ENCODE measurements around the gene RAB10. TPM values are rescaled to one million over a fixed set of nuclear protein-coding genes. Genes with fewer than 3 reads are reported as not detected.

RAB10 gene
- total RNA-seq, 4 donors from 2014 or later = 91.9 to 117 (median 103) TPM

DNA sequence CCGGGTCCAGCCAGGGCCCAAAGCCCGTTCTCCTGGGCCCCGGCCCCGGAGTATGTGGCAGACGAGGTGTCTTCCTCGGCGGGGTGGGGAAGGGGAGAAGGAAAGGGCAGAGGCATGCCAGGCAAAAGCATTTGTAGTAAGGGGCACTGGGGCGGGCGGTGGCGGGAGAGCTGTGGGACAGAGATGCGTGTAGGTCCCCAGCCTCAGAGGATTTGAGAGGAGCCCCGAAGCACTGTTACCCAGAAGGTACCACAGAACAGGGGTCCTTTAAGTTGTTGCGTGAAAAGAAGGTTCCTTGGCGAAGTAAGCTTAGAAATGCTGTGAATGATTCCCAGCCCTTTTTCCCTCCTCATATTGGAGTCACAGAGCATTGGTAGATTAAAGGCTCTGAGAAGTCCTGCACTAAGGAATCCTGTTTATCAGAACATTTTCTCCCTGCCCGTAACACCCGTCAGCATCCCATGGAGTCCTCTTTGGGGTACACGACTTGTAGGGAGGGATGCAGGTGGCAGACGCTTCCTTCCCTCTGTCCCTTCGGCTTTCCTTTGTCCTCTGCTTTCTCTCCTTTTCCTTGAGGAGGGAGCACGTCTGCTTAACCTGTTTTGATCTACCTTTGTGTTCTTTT lies 151.5 kb downstream of the RAB10 start:
- TF ChIP-seq EP300 (IDR thresholded peaks at IDR 0.05) = no peak
- TF ChIP-seq, protein P1, sequence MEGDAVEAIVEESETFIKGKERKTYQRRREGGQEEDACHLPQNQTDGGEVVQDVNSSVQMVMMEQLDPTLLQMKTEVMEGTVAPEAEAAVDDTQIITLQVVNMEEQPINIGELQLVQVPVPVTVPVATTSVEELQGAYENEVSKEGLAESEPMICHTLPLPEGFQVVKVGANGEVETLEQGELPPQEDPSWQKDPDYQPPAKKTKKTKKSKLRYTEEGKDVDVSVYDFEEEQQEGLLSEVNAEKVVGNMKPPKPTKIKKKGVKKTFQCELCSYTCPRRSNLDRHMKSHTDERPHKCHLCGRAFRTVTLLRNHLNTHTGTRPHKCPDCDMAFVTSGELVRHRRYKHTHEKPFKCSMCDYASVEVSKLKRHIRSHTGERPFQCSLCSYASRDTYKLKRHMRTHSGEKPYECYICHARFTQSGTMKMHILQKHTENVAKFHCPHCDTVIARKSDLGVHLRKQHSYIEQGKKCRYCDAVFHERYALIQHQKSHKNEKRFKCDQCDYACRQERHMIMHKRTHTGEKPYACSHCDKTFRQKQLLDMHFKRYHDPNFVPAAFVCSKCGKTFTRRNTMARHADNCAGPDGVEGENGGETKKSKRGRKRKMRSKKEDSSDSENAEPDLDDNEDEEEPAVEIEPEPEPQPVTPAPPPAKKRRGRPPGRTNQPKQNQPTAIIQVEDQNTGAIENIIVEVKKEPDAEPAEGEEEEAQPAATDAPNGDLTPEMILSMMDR (IDR thresholded peaks at IDR 0.05) = no peak
- no peak for TF ChIP-seq POLR2A (IDR thresholded peaks at IDR 0.05)
- no peak for TF ChIP-seq POLR2AphosphoS5 (IDR thresholded peaks at IDR 0.05)
- peak overlapping the region; percentile 64 to 72 for H3K4me3 ChIP-seq
- H3K27me3 ChIP-seq = no peaks in the 10 kb centered on the region
- peaks cover 0 to 26% of the 10 kb centered on the region in 2 donors for H3K36me3 ChIP-seq
- no peaks in the 10 kb centered on the region for H3K9me3 ChIP-seq
- ATAC-seq = no peak
- WGBS, 2 donors (ENCODE audit: low coverage in 1 of 2) = 47 to 56% methylated on average over 8 to 13 of the region's 20 CpGs
- H3K27ac ChIP-seq = peak overlapping the region; percentile 15 to 86 (median 84)
- H3K4me1 ChIP-seq = peaks cover 0 to 38% (median 6%) of the 10 kb centered on the region in 3 donors

GRCh38 chr2:26185954-26186770 lies 152.3 kb downstream of the RAB10 start:
- WGBS, 2 donors (ENCODE audit: low coverage in 1 of 2) = 86 to 90% methylated on average over 3 to 6 of the region's 16 CpGs
- ATAC-seq = no peak
- H3K4me3 ChIP-seq = peak overlapping the region in 1 of 2 donors; percentile 72
- no peak for TF ChIP-seq POLR2A (IDR thresholded peaks at IDR 0.05)
- TF ChIP-seq, protein P1 (IDR thresholded peaks at IDR 0.05) = no peak
- no peak for TF ChIP-seq POLR2AphosphoS5 (IDR thresholded peaks at IDR 0.05)
- no peak for TF ChIP-seq EP300 (IDR thresholded peaks at IDR 0.05)
- H3K36me3 ChIP-seq = peaks cover 0 to 33% of the 10 kb centered on the region in 2 donors
- peak overlapping the region in 3 of 4 donors; percentile 81 to 86 (median 86) for H3K27ac ChIP-seq
- no peaks in the 10 kb centered on the region for H3K27me3 ChIP-seq
- H3K9me3 ChIP-seq = no peaks in the 10 kb centered on the region
- peaks cover 0 to 39% (median 6%) of the 10 kb centered on the region in 3 donors for H3K4me1 ChIP-seq

Small RNA genes within 50 kb of the gene (small RNA-seq; reads per million reads assigned to genes)
- gene RNU6-942P = 0 reads per million in 4 donors
- gene UQCRHP2 = 0 reads per million in 4 donors

Other genes with a start within 250 kb of the RAB10 start
- 10 to 100 TPM; 13.3 to 26.7 (median 16.8) TPM for gene ASXL2, start 155.6 kb upstream of the RAB10 start, total RNA-seq
- 10 to 100 TPM in 2 of 4 donors, 1 to 10 TPM in 2; 5.9 to 14.6 (median 10.2) TPM for gene KIF3C, start 51.6 kb upstream of the RAB10 start, total RNA-seq
- gene GAREM2, start 139.0 kb downstream of the RAB10 start, total RNA-seq = 1 to 10 TPM; 1.8 to 5.5 (median 3.3) TPM
- 100 to 1,000 TPM; 154 to 277 (median 186) TPM for gene HADHA, start 210.5 kb downstream of the RAB10 start, total RNA-seq
- 100 to 1,000 TPM; 127 to 358 (median 218) TPM for gene HADHB, start 210.9 kb downstream of the RAB10 start, total RNA-seq